ENCODE data around the gene WIZ.
"Not testable (repeated sequence)": the region's sequence is repeated elsewhere in the genome, so short reads cannot be mapped to it uniquely, and the experiment has no call there.

The WIZ gene

GRCh38 chr19:15402411-15403150 lies 47.2 kb downstream of the WIZ start:
- no peak for DNase-seq (ENCODE audit: low read depth)

DNA sequence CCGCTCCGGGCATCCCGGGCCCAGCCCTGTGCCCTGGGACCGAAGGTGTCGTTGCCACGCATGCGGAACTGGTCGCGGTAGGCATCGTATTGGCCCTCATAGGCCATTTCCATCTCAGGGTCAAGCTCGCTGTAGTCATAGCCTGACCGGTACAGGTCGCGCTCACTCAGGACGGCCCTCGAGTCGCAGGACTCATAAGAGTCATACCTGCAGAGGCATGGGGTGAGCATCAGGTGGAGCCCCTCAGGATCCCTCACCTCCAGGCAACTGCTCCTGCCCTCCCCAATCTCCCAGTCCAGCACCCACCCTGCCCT lies 48.4 kb downstream of the WIZ start:
- no peak for DNase-seq (ENCODE audit: low read depth)

GRCh38 chr19:15400521-15401396 lies 49.0 kb downstream of the WIZ start:
- no peak for DNase-seq (ENCODE audit: low read depth)

GRCh38 chr19:15399635-15400034 lies 50.1 kb downstream of the WIZ start:
- DNase-seq (ENCODE audit: low read depth): no peak

GRCh38 chr19:15399234-15399515 lies 50.6 kb downstream of the WIZ start:
- no peak for DNase-seq (ENCODE audit: low read depth)

- no peak for DNase-seq (ENCODE audit: low read depth)
Observed at GRCh38 chr19:15398501-15399233, 51.1 kb downstream of the WIZ start.

GRCh38 chr19:15397782-15398181 lies 52.0 kb downstream of the WIZ start:
- no peak for DNase-seq (ENCODE audit: low read depth)

GRCh38 chr19:15397236-15397635 lies 52.5 kb downstream of the WIZ start:
- no peak for DNase-seq (ENCODE audit: low read depth)

GRCh38 chr19:15396436-15396835 lies 53.3 kb downstream of the WIZ start:
- DNase-seq (ENCODE audit: low read depth): no peak

DNA sequence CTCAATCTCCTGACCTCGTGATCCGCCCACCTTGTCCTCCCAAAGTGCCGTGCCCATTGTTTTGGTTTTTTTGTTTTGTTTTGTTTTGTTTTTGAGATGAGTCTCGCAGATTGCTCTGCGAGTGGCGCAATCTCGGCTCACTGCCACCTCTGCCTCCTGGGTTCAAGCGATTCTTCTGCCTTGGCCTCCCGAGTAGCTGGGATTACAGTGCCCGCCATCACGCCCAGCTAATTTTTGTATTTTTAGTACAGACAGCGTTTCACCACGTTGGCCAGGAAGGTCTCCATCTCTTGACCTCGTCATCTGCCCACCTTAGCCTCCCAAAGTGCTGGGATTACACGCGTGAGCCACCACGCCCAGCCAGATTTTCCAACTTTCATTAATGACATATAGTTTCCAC lies 54.5 kb downstream of the WIZ start:
- DNase-seq (ENCODE audit: low read depth): not testable (repeated sequence)

GRCh38 chr19:15394426-15394825 lies 55.3 kb downstream of the WIZ start:
- DNase-seq (ENCODE audit: low read depth): no peak

- no peak for DNase-seq (ENCODE audit: low read depth)
Observed at GRCh38 chr19:15393963-15394362, 55.8 kb downstream of the WIZ start.

- DNase-seq (ENCODE audit: low read depth): no peak
Observed at GRCh38 chr19:15390814-15391213, 58.9 kb downstream of the WIZ start.

- DNase-seq (ENCODE audit: low read depth): no peak
Observed at GRCh38 chr19:15381864-15382263, 67.9 kb downstream of the WIZ start.

DNA sequence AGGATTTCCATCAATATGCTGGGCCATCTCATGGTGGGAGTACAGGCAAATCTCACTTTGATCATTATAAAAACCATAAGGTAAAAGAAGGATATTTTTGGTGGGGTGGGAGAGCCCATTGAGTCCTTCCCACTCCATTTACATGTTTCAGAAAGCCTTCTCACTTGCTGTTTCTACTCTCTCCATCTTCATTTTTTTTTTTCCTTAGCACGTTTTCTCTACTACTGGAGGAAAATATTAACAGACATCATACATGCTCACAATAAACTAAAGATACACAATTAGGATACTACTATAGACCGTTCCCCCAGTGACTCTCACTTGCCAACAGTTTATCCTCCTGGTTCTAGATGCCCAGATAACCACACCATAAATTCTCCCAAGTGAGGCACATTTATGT lies 68.3 kb downstream of the WIZ start:
- no peak for DNase-seq (ENCODE audit: low read depth)

- no peak for DNase-seq (ENCODE audit: low read depth)
Observed at GRCh38 chr19:15379999-15380647, 69.6 kb downstream of the WIZ start.

DNA sequence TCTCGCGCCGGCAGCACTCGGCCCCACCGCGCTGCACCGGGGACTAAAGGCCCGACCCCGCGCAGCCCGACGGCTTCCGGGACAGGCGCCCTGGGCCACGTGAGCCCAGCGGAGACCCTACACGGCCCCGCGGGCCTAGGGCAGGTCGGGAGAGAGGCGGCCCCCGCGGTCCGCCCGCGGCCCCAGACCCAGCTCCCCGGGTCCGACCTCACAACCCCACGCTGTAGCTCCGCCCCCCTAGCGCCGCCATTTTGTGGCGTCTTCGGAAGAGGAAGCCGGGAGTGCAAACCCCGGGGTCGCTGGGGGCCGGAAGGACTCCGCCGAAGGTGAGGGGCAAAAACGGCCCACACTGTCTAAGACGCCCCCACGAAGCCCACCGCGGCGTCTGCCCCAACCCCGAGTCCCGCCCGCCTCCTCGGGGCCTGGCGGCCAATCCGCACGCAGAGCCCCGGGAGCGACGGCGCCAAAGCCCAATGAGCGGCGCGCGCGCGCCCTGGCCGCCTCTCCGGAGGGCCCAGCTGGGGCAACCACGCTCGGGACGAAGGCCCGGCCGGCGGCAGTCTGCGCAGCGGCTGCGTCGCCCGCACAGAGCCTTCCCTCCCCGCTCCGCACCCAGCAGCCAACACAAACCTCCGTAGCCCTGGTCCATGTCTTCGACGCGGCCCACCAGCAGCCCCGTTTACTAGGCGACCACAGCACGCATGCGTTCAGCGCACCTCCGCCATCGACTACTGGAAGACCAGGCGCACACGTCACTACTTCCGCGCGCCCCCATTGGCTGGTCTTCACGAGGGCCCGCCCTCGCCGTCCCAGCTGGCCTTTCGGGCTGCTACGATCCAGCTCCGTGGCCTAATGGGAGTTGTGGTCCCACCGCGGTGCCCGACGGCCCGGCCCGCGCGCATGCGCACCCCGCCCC lies 70.4 kb downstream of the WIZ start, which contains the start of gene AKAP8:
TSS of gene AKAP8 (minus strand) at position 705 of the 916 bp plus-strand sequence. CDS start at position 649, 56 bp downstream.
- peak; percentile 97 for DNase-seq (ENCODE audit: low read depth)

GRCh38 chr19:15378534-15379082 lies 71.1 kb downstream of the WIZ start:
- peak; percentile 45 for DNase-seq (ENCODE audit: low read depth)

DNA sequence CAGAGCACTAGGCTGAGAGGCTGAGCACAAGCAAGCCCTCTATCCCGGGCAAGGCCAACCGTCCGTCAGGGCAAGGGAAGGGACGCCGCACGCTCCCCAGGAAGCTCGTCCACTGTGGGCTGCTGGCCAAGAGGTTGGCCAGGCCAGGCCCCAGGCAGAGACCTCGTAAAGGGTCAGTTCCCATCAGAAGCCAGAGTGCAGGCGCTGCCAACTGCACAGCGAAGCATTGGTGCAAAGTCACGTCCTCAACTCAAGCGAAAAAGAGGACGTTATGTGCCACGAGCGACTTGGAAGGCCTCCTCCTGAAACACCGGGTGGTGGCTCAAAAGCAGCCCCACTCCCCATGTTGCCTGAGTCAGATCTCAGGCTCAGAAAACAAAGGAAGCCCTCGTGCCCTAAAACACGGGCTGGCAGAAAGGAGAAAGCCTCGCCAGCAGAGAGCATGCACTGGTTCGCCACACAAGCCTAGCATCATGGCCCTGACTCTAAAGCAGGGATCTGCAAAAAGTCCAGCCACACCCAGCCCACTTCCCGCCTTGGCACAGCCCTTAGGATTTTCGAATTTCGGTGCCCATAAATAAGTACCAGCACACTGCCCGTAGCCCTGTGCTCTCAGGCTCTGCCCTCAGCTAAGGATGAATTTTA lies 74.8 kb downstream of the WIZ start:
- no peak for DNase-seq (ENCODE audit: low read depth)

DNA sequence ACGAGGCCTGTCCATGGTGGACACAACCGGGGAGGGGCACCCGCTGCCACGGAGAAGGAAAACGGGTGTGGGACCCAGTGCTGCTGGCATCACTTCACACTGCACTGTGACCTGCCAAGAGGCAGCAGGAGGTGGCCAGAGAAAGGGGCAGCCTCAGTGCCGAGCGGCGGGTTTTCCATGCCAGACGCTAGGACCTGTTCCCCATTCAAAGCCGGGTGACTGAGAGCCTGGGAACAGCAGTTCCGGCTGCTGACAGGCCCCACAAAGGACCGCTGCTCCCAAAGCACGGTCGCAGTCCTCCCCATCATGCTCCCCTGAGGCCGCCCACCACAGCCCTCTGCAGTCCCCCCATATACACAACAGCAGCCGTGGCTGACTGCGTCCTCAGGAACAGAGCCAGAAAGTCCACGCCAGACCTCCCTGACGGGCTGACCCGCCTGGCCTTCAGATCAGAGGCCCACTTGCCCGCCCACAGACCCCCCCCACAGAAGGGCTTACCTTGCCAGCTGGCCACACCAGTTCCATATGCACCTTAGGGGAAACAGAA lies 75.6 kb downstream of the WIZ start:
- DNase-seq (ENCODE audit: low read depth): no peak
